SK-N-SH treated with all-trans-retinoic acid at 6 μM for 48 hours (cell line): ENCODE results near the gene AAR2.

Experiments
- ATAC-seq: fragments of 200-7000 bp; cut with Tn5 transposase; 3 replicates; pipeline ENCODE4 v1.9.1; 2020; ENCODE audit warnings: mild to moderate bottlenecking, moderate library complexity
- ARNTL ChIP-seq: fragments of 450-650 bp; formaldehyde crosslinking; IDR thresholded peaks from 2 replicates; pipeline ENCODE4 v1.5.0; 2020; ENCODE audit warnings: low read depth, mild to moderate bottlenecking, moderate library complexity, borderline replicate concordance
- CSDC2 ChIP-seq: fragments of 250-450 bp; sonication (Bioruptor Pico); IDR thresholded peaks from 2 replicates; pipeline ENCODE4 v1.5.0; 2020; ENCODE audit warnings: mild to moderate bottlenecking, moderate library complexity
- CSRNP3 ChIP-seq: fragments of 250-450 bp; sonication (Bioruptor Pico); IDR thresholded peaks from 2 replicates; pipeline ENCODE4 v1.5.1; 2021; ENCODE audit warnings: mild to moderate bottlenecking, moderate library complexity
- ESRRG ChIP-seq: fragments of 250-450 bp; sonication (Bioruptor Pico); IDR thresholded peaks from 2 replicates; pipeline ENCODE4 v1.6.1; 2021; ENCODE audit warnings: mild to moderate bottlenecking
- GLIS3 ChIP-seq: fragments of 250-450 bp; sonication (Bioruptor Pico); IDR thresholded peaks from 2 replicates; pipeline ENCODE4 v1.5.0; 2020; ENCODE audit warnings: mild to moderate bottlenecking, moderate library complexity
- OSR1 ChIP-seq: fragments of 250-450 bp; sonication (Bioruptor Pico); IDR thresholded peaks from 2 replicates; pipeline ENCODE4 v1.8.0; 2022; ENCODE audit warnings: moderate library complexity, mild to moderate bottlenecking, inconsistent platforms
- PPARA ChIP-seq: fragments of 250-450 bp; sonication (Bioruptor Pico); IDR thresholded peaks from 2 replicates; pipeline ENCODE4 v1.5.0; 2020; ENCODE audit warnings: mild to moderate bottlenecking, borderline replicate concordance
- RARB ChIP-seq: fragments of 250-450 bp; sonication (Bioruptor Pico); IDR thresholded peaks from 2 replicates; pipeline ENCODE4 v1.8.0; 2021; ENCODE audit warnings: mild to moderate bottlenecking, moderate library complexity
- SNAI2 ChIP-seq: fragments of 250-450 bp; sonication (Bioruptor Pico); IDR thresholded peaks from 2 replicates; pipeline ENCODE4 v1.5.0; 2020; ENCODE audit warnings: mild to moderate bottlenecking, moderate library complexity
- TCF4 ChIP-seq: fragments of 250-450 bp; sonication (Bioruptor Pico); IDR thresholded peaks from 2 replicates; pipeline ENCODE4 v1.8.0; 2021; ENCODE audit warnings: mild to moderate bottlenecking, moderate library complexity, borderline replicate concordance
- TOX ChIP-seq: fragments of 250-450 bp; sonication (Bioruptor Pico); IDR thresholded peaks from 2 replicates; pipeline ENCODE4 v1.8.0; 2021; ENCODE audit warnings: mild to moderate bottlenecking, moderate library complexity, borderline replicate concordance
- ZC3H10 ChIP-seq: fragments of 250-450 bp; sonication (Bioruptor Pico); IDR thresholded peaks from 2 replicates; pipeline ENCODE4 v1.5.1; 2021; ENCODE audit warnings: mild to moderate bottlenecking, moderate library complexity
- ZFP3 ChIP-seq: fragments of 250-450 bp; sonication (Bioruptor Pico); IDR thresholded peaks from 2 replicates; pipeline ENCODE4 v1.5.0; 2020; ENCODE audit warnings: mild to moderate bottlenecking, moderate library complexity
- ZFP30 ChIP-seq: fragments of 450-650 bp; formaldehyde crosslinking; IDR thresholded peaks from 2 replicates; pipeline ENCODE4 v1.5.0; 2022; ENCODE audit warnings: mild to moderate bottlenecking, moderate library complexity
- ZNF70 ChIP-seq: fragments of 450-650 bp; formaldehyde crosslinking; IDR thresholded peaks from 2 replicates; pipeline ENCODE4 v1.5.0; 2020; ENCODE audit warnings: mild to moderate bottlenecking, moderate library complexity
- ZNF8 ChIP-seq: fragments of 450-650 bp; formaldehyde crosslinking; IDR thresholded peaks from 2 replicates; pipeline ENCODE4 v1.5.0; 2020; ENCODE audit warnings: mild to moderate bottlenecking, moderate library complexity
- TF ChIP-seq, protein P1 (sequence below): fragments of 250-450 bp; sonication (Bioruptor Pico); IDR thresholded peaks from 2 replicates; pipeline ENCODE4 v1.8.0; 2020; ENCODE audit warnings: mild to moderate bottlenecking, moderate library complexity, borderline replicate concordance
- TF ChIP-seq, protein P2 (sequence below): fragments of 250-450 bp; sonication (Bioruptor Pico); IDR thresholded peaks from 2 replicates; pipeline ENCODE4 v1.5.1; 2020; ENCODE audit warnings: low read depth, mild to moderate bottlenecking, moderate library complexity
- TF ChIP-seq, protein P3 (sequence below): fragments of 250-450 bp; sonication (Bioruptor Pico); IDR thresholded peaks from 2 replicates; pipeline ENCODE4 v1.5.0; 2020; ENCODE audit warnings: mild to moderate bottlenecking, moderate library complexity
- TF ChIP-seq, protein P4 (sequence below): fragments of 250-450 bp; sonication (Bioruptor Pico); IDR thresholded peaks from 2 replicates; pipeline ENCODE4 v1.8.0; 2021; ENCODE audit warnings: low read depth, mild to moderate bottlenecking, moderate library complexity, borderline replicate concordance

Gene AAR2

GRCh38 chr20:36215778-36216177, 20.5 kb upstream of the AAR2 start (continued):
- TF ChIP-seq, protein P1, sequence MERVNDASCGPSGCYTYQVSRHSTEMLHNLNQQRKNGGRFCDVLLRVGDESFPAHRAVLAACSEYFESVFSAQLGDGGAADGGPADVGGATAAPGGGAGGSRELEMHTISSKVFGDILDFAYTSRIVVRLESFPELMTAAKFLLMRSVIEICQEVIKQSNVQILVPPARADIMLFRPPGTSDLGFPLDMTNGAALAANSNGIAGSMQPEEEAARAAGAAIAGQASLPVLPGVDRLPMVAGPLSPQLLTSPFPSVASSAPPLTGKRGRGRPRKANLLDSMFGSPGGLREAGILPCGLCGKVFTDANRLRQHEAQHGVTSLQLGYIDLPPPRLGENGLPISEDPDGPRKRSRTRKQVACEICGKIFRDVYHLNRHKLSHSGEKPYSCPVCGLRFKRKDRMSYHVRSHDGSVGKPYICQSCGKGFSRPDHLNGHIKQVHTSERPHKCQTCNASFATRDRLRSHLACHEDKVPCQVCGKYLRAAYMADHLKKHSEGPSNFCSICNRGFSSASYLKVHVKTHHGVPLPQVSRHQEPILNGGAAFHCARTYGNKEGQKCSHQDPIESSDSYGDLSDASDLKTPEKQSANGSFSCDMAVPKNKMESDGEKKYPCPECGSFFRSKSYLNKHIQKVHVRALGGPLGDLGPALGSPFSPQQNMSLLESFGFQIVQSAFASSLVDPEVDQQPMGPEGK (CRISPR knock-in tag), result no peak
- TF ChIP-seq GLIS3 (CRISPR knock-in tag) (no peak), RARB (CRISPR knock-in tag) (no peak)

GRCh38 chr20:36216314-36217025, 19.8 kb upstream of the AAR2 start:
- no peak for ATAC-seq
- TF ChIP-seq ZNF70 (CRISPR knock-in tag) (no peak), CSRNP3 (CRISPR knock-in tag) (no peak), ESRRG (CRISPR knock-in tag) (no peak), SNAI2 (CRISPR knock-in tag) (no peak), TCF4 (no peak), OSR1 (CRISPR knock-in tag) (no peak), ZFP30 (CRISPR knock-in tag) (no peak), PPARA (CRISPR knock-in tag) (no peak), RARB (CRISPR knock-in tag) (no peak), ZNF8 (CRISPR knock-in tag) (no peak), ZC3H10 (CRISPR knock-in tag) (no peak), TOX (CRISPR knock-in tag) (no peak), CSDC2 (CRISPR knock-in tag) (no peak), ARNTL (CRISPR knock-in tag) (no peak), GLIS3 (CRISPR knock-in tag) (no peak), ZFP3 (CRISPR knock-in tag) (no peak)
- TF ChIP-seq, protein P1 (CRISPR knock-in tag), result no peak
- TF ChIP-seq, protein P2, sequence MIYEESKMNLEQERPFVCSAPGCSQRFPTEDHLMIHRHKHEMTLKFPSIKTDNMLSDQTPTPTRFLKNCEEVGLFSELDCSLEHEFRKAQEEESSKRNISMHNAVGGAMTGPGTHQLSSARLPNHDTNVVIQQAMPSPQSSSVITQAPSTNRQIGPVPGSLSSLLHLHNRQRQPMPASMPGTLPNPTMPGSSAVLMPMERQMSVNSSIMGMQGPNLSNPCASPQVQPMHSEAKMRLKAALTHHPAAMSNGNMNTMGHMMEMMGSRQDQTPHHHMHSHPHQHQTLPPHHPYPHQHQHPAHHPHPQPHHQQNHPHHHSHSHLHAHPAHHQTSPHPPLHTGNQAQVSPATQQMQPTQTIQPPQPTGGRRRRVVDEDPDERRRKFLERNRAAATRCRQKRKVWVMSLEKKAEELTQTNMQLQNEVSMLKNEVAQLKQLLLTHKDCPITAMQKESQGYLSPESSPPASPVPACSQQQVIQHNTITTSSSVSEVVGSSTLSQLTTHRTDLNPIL (CRISPR knock-in tag), result no peak
- TF ChIP-seq, protein P3, sequence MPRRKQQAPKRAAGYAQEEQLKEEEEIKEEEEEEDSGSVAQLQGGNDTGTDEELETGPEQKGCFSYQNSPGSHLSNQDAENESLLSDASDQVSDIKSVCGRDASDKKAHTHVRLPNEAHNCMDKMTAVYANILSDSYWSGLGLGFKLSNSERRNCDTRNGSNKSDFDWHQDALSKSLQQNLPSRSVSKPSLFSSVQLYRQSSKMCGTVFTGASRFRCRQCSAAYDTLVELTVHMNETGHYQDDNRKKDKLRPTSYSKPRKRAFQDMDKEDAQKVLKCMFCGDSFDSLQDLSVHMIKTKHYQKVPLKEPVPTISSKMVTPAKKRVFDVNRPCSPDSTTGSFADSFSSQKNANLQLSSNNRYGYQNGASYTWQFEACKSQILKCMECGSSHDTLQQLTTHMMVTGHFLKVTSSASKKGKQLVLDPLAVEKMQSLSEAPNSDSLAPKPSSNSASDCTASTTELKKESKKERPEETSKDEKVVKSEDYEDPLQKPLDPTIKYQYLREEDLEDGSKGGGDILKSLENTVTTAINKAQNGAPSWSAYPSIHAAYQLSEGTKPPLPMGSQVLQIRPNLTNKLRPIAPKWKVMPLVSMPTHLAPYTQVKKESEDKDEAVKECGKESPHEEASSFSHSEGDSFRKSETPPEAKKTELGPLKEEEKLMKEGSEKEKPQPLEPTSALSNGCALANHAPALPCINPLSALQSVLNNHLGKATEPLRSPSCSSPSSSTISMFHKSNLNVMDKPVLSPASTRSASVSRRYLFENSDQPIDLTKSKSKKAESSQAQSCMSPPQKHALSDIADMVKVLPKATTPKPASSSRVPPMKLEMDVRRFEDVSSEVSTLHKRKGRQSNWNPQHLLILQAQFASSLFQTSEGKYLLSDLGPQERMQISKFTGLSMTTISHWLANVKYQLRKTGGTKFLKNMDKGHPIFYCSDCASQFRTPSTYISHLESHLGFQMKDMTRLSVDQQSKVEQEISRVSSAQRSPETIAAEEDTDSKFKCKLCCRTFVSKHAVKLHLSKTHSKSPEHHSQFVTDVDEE (CRISPR knock-in tag), result no peak
- TF ChIP-seq, protein P4, sequence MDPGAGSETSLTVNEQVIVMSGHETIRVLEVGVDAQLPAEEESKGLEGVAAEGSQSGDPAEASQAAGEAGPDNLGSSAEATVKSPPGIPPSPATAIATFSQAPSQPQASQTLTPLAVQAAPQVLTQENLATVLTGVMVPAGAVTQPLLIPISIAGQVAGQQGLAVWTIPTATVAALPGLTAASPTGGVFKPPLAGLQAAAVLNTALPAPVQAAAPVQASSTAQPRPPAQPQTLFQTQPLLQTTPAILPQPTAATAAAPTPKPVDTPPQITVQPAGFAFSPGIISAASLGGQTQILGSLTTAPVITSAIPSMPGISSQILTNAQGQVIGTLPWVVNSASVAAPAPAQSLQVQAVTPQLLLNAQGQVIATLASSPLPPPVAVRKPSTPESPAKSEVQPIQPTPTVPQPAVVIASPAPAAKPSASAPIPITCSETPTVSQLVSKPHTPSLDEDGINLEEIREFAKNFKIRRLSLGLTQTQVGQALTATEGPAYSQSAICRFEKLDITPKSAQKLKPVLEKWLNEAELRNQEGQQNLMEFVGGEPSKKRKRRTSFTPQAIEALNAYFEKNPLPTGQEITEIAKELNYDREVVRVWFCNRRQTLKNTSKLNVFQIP, result no peak
